GM18858 (cell line): ENCODE results near the gene CRYGC.

ENCODE experiments used
- ATAC-seq: cut with Tn5 transposase; IDR thresholded peaks from one replicate; pipeline ENCODE4 v1.9.1; 2021; ENCODE audit not compliant: unreplicated experiment

The CRYGC gene

GRCh38 chr2:208129744-208130711 is at the start of gene CRYGC:
Gene CRYGC, minus strand, starts transcription at chr2:208129828. Its CDS starts 36 bp downstream, at chr2:208129792.
- ATAC-seq = no peak

- ATAC-seq = no peak
Measured at GRCh38 chr2:208179028-208179609, 49.5 kb upstream of the CRYGC start.

- no peak for ATAC-seq
Measured at GRCh38 chr2:208175840-208176153, 46.2 kb upstream of the CRYGC start.

- peak; percentile 99 for ATAC-seq
Measured at GRCh38 chr2:208175069-208175839, 45.6 kb upstream of the CRYGC start.

- ATAC-seq = no peak
Measured at GRCh38 chr2:208174144-208174543, 44.5 kb upstream of the CRYGC start.

GRCh38 chr2:208172125-208172524 is 42.5 kb upstream of the CRYGC start:
- no peak for ATAC-seq

- no peak for ATAC-seq
Measured at GRCh38 chr2:208164951-208165755, 35.5 kb upstream of the CRYGC start.

- ATAC-seq = no peak
Measured at GRCh38 chr2:208163489-208163888, 33.9 kb upstream of the CRYGC start, which contains the start of gene CRYGA. Gene CRYGA, minus strand, starts transcription at chr2:208163589. Its CDS starts 33 bp downstream, at chr2:208163556.

GRCh38 chr2:208156439-208156838 is 26.8 kb upstream of the CRYGC start:
- ATAC-seq = no peak

- ATAC-seq = no peak
Measured at GRCh38 chr2:208153156-208153555, 23.5 kb upstream of the CRYGC start.

GRCh38 chr2:208150956-208151355 is 21.3 kb upstream of the CRYGC start:
- ATAC-seq = no peak

GRCh38 chr2:208150094-208150493 is 20.5 kb upstream of the CRYGC start:
- no peak for ATAC-seq

GRCh38 chr2:208148803-208149202 is 19.2 kb upstream of the CRYGC start:
- no peak for ATAC-seq

- ATAC-seq = no peak
Measured at GRCh38 chr2:208147759-208148158, 18.1 kb upstream of the CRYGC start.

- no peak for ATAC-seq
Measured at GRCh38 chr2:208147008-208147407, 17.4 kb upstream of the CRYGC start.

GRCh38 chr2:208146006-208146405 is 16.4 kb upstream of the CRYGC start, which contains the start of gene CRYGB:
Gene CRYGB, minus strand, starts transcription at chr2:208146158. Its CDS starts 38 bp downstream, at chr2:208146120.
- ATAC-seq = no peak

GRCh38 chr2:208142925-208143799 is 13.5 kb upstream of the CRYGC start:
- ATAC-seq = no peak

GRCh38 chr2:208142240-208142924 is 12.8 kb upstream of the CRYGC start:
- ATAC-seq = no peak

GRCh38 chr2:208139447-208139846 is 9.8 kb upstream of the CRYGC start:
- ATAC-seq = no peak
